Adipose tissue (tissue), 3 donors: Measurements from ENCODE around the gene ST6GALNAC2. TPM values are rescaled to one million over a fixed set of nuclear protein-coding genes. Genes with fewer than 3 reads are reported as not detected.
"Not testable (repeated sequence)": the region's sequence is repeated elsewhere in the genome, so short reads cannot be mapped to it uniquely, and the experiment has no call there.

ENCODE experiments used
- H3K27ac ChIP-seq: one replicate; pipeline ENCODE4 v1.5.1; 2013; ENCODE audit warnings: low read depth, low read length
- WGBS, 3 donors: extraction: QIAGEN DNeasy Blood & Tissue Kit; methylation state at CpG; one replicate each; pipeline ENCODE4 v1.1.7; 2013; 5-methylcytosine and 5-hydroxymethylcytosine counted together
- polyA plus RNA-seq, 3 donors: library from polyadenylated mRNA; stranded (reverse); fragments of 200-250 nt; gene quantifications; one replicate each; pipeline ENCODE4 v1.2.3, GENCODE V29; 2013
- donor health status: healthy with polysubstance abuse.
- donor health status: Bipolar disorder and iron deficiency.
- donor health status: healthy.

Gene ST6GALNAC2
- polyA plus RNA-seq, 3 donors = 2.0 to 6.4 (median 4.2) TPM

DNA sequence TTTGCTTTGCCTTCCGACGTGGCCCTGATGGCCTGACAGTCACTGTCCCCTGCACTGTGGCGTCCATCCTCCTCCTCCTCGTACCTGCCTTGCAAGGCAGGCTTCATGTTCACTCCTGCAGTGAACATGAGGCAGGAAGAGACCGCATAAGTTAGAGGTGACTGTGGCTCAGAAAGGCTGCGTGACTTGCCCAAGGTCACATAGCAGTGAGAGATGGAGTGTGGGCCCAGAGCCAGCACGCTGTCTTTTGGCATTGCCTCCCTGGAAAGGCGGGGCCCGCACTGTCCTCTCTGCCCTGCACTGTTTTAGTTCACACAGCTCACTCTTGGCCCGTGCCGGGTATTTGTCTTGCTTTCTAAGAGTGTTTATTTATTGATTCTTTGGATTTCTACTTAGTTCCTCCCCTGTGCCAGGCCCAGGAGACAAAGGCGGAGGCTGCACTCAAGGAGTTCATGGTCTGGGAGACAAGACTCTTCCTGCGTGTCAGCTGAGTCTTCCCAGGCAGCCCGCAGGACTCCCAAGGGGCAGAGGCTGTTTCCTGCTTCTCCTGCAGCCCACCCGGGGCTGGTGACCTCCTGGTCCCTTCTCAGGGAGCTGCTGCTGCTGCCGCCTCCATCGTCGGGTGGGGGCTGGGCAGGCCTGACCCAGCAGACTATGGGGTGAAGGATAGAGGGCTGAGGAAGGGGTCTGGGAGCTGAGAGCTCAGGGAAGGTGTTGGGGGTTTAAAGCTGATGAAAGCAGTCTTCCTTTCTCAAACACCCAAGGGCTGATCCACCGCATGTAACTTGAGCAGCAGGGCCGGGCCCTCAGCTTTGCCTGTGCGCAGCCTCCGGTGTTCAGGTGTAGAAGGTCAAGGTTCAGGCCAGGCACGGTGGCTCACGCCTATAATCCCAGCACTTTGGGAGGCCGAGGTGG, 60.8 kb downstream of the ST6GALNAC2 start:
- WGBS, 3 donors = 24 to 60% (median 53%) methylated on average over 22 to 25 of the region's 25 CpGs
- H3K27ac ChIP-seq = no peak overlapping the region

DNA sequence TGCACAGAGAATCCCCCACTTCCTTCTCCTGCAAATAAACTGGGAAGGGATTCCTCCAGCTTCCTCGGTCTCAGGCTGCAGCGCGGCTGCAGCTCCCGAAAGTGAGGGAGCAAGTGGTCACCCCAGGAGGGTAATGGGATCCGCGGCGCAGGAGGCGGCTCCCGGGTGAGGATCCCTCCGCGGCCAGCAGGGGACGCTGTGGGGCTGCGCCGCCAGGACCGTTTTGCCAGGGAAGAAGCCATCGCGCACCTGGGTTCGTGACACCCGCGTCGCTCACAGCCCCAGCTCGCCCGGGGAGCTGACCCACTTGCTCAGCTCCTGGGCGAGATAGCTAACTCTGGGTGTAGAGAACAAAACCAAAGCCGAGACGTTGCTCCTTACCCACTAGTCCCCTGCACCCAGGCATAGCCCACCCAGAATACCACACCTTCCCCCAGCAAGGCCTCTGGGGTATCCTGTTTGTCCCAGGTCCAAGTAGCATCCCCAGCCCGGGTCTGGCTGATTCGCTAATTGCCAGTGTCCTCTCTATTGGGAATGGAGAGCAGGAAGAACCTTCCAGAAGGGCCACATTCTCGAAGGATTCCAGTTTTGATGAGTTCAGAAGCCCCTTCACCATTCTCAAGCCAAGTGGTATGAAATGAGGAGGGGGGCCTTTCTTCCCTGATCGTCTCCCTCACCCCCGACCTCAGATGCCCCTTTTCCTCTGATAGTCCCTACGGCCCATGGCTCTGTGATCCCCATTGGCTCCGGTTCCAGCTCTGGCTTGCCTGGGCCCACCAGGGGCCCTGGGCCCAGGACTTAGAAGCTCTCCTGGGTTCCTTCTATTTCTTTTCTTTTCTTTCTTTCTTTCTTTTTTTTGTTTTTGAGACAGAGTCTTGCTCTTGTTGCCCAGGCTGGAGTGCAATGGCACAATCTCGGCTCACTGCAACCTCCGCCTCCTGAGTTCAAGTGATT, 62.3 kb downstream of the ST6GALNAC2 start:
- WGBS, 3 donors = 19 to 23% (median 22%) methylated on average over 35 of the region's 35 CpGs

DNA sequence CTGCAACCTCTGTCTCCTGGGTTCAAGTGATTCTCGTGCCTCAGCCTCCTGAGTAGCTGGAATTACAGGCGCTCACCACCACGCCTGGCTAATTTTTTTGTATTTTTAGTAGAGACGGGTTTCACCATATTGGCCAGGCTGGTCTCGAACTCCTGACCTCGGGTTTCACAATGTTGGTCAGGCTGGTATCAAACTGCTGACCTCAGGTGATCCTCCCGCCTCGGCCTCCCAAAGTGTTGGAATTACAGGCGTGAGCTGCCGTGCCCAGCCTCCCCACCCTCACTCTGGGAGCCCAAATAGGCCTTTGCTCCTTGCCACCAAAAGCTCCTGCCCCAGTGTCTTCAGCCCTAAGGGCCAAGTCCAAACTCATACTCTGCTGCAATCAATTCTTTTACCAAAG, 64.0 kb downstream of the ST6GALNAC2 start:
- 80 to 92% (median 84%) methylated on average over 10 of the region's 10 CpGs for WGBS, 3 donors

More for the DNA sequence above, 62.3 kb downstream of the ST6GALNAC2 start:
- H3K27ac ChIP-seq = no peak overlapping the region

DNA sequence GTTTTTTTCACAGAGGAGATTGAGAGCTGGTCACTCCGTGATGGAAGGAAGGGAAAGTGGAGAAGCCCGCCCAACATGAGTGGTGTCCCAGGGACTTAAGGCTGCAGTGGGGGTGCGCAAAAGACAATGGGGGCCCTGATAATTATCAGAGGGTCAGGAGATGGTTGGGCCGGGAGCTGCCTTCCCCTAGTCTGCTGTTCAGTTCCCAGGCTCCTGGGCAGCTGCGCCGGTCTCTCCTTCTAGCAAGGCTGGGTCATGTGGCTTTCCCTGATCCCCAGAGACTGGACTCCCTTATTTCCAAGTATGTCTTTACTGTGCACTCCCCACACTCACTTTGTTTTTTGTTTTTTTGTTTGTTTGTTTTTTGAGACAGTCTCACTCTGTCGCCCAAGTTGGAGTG, 64.4 kb downstream of the ST6GALNAC2 start:
- H3K27ac ChIP-seq = no peak overlapping the region
- 82 to 91% (median 86%) methylated on average over 7 of the region's 7 CpGs for WGBS, 3 donors

More for the DNA sequence above, 64.0 kb downstream of the ST6GALNAC2 start:
- not testable (repeated sequence) for H3K27ac ChIP-seq

DNA sequence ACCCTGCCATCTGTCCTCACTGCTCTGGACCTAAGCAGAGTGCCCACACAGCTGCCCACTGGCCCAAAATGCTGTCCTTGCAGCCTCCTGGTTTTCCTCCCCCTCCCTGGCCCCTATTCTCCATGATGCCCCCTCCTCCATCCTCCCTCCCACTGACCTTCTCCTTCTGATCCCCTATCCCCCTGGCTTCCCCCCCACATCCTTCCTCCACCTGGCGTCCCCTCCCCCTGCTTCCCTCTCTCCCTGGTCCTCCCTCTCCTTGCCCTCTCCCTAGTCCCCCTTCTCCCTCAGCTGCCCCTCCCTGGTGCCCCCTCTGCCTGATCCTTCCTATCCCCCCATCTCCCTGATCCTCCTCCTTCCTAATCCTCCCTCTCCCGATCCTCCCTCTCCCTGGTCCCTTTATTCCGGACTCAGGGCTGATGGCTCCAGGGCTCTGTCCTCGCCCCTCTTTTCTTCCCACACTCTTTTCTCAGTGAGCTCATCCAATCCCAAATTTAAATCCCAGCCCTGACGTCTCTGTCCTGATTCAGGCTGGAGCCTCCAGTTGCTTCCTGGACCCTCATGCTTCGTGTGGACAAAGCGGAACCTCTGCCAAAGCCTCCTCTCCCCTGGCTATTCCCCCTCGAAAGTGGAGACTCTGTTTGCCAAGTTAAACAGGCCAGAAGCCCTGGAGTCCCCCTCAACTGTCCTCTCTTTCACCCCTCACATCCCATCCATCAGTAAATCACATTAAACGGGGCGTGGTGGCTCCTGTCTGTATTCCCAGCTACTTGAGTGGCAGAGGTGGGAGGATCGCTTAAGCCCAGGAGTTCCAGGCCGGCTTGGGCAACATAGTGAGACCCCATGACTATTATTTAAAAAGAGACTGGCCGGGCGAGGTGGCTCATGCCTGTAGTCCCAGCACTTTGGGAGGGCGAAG, 66.4 kb downstream of the ST6GALNAC2 start:
- 66 to 70% (median 67%) methylated on average over 15 of the region's 15 CpGs for WGBS, 3 donors
- H3K27ac ChIP-seq = no peak overlapping the region

DNA sequence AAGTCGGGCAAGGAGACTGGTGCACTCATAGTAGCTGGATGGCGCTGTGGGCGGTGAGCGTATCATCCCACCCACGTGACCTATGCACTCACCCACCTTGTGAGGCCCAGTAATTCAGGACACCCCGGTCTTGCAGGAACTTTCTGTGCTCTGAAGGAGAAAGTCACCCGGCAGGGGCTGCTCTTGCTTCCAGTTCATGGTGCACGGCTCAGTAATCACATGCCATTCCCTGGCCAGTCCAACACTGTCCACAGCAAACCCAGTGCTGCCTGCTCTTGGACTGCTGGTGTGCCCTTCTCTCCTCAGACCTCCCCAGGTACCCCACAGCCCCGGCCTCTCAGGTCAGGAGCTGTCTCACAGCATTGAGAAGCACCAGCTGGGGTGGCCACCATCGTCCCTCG, 68.0 kb downstream of the ST6GALNAC2 start:
- no peak overlapping the region for H3K27ac ChIP-seq

More for the DNA sequence above, 68.0 kb downstream of the ST6GALNAC2 start:
- 91 to 96% (median 92%) methylated on average over 11 of the region's 11 CpGs for WGBS, 3 donors

Other genes with a start within 250 kb of the ST6GALNAC2 start
- 10 to 100 TPM; 25.6 to 40.7 (median 30.6) TPM for gene PRPSAP1, start 231.9 kb downstream of the ST6GALNAC2 start, polyA plus RNA-seq
- 10 to 100 TPM in 2 of 3 donors, 1 to 10 TPM in 1; 8.4 to 33.0 (median 15.5) TPM for gene SPHK1, start 201.3 kb downstream of the ST6GALNAC2 start, polyA plus RNA-seq
- gene UBE2O, start 132.7 kb downstream of the ST6GALNAC2 start, polyA plus RNA-seq = 10 to 100 TPM in 2 of 3 donors, 1 to 10 TPM in 1; 6.2 to 10.1 (median 10.0) TPM
- under 1 TPM in 1 of 3 donors, not detected in 2; 0.08 TPM for gene AANAT, start 118.3 kb downstream of the ST6GALNAC2 start, polyA plus RNA-seq
- gene RHBDF2, start 84.4 kb downstream of the ST6GALNAC2 start, polyA plus RNA-seq = 10 to 100 TPM; 14.1 to 20.8 (median 19.8) TPM
- gene CYGB, start 48.2 kb downstream of the ST6GALNAC2 start, polyA plus RNA-seq = 10 to 100 TPM in 2 of 3 donors, 1 to 10 TPM in 1; 8.4 to 77.6 (median 54.4) TPM
- 10 to 100 TPM in 1 of 3 donors, 1 to 10 TPM in 2; 1.6 to 14.4 (median 4.7) TPM for gene PRCD, start 45.8 kb downstream of the ST6GALNAC2 start, polyA plus RNA-seq
- gene ST6GALNAC1, start 57.9 kb upstream of the ST6GALNAC2 start, polyA plus RNA-seq = 1 to 10 TPM in 2 of 3 donors, under 1 TPM in 1; 0.41 to 7.0 (median 2.2) TPM
- 100 to 1,000 TPM in 2 of 3 donors, 10 to 100 TPM in 1; 47.6 to 192 (median 176) TPM for gene MXRA7, start 125.1 kb upstream of the ST6GALNAC2 start, polyA plus RNA-seq
- gene JMJD6, start 140.7 kb upstream of the ST6GALNAC2 start, polyA plus RNA-seq = 10 to 100 TPM; 19.3 to 51.5 (median 32.4) TPM
- 10 to 100 TPM; 30.2 to 33.4 (median 30.9) TPM for gene METTL23, start 141.0 kb upstream of the ST6GALNAC2 start, polyA plus RNA-seq
- 100 to 1,000 TPM in 2 of 3 donors, 10 to 100 TPM in 1; 60.6 to 298 (median 109) TPM for gene SRSF2, start 151.5 kb upstream of the ST6GALNAC2 start, polyA plus RNA-seq
- gene MFSD11, start 152.3 kb upstream of the ST6GALNAC2 start, polyA plus RNA-seq = 10 to 100 TPM in 2 of 3 donors, 1 to 10 TPM in 1; 8.5 to 15.4 (median 15.0) TPM